Retinal pigment epithelial cell (primary cell): ENCODE results near the gene GAS6.
"Not testable (repeated sequence)": the region's sequence is repeated elsewhere in the genome, so short reads cannot be mapped to it uniquely, and the experiment has no call there.

Source experiments
- DNase-seq: peaks from one replicate; pipeline ENCODE4 v3.0.0-alpha.2; 2010; ENCODE audit warnings: low read depth
- H3K4me3 ChIP-seq: 2 replicates; pipeline ENCODE4 v1.5.1; 2011; ENCODE audit warnings: mild to moderate bottlenecking, low read length, control low read depth, moderate library complexity
- TF ChIP-seq, protein P1 (sequence below): conservative IDR thresholded peaks from 2 replicates; pipeline ENCODE4 v1.5.1; 2011; ENCODE audit warnings: low read depth, low read length, control low read depth, inconsistent platforms

Gene GAS6

DNA sequence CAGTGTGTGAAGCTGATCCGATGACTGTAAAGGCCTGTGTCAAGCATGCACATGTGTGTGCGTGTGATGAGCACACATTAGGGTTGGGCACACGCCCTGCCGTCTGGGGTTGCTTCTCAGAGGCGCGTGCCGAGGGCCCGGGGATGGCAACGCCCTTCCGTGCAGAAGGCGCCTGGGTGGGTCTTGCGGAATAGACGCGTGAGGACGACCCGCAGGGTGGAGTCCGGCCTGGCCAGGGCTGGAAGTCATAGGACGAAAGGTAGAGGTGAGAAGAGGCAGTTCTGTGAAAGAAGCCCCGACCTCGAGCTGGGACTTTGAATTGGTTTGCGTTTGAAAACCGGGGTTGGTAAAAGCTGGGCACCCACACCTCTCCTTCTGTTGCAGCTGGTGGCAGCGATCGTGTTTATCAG, 69.1 kb downstream of the GAS6 start:
- no peak for DNase-seq
- TF ChIP-seq, protein P1, sequence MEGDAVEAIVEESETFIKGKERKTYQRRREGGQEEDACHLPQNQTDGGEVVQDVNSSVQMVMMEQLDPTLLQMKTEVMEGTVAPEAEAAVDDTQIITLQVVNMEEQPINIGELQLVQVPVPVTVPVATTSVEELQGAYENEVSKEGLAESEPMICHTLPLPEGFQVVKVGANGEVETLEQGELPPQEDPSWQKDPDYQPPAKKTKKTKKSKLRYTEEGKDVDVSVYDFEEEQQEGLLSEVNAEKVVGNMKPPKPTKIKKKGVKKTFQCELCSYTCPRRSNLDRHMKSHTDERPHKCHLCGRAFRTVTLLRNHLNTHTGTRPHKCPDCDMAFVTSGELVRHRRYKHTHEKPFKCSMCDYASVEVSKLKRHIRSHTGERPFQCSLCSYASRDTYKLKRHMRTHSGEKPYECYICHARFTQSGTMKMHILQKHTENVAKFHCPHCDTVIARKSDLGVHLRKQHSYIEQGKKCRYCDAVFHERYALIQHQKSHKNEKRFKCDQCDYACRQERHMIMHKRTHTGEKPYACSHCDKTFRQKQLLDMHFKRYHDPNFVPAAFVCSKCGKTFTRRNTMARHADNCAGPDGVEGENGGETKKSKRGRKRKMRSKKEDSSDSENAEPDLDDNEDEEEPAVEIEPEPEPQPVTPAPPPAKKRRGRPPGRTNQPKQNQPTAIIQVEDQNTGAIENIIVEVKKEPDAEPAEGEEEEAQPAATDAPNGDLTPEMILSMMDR: no peak

DNA sequence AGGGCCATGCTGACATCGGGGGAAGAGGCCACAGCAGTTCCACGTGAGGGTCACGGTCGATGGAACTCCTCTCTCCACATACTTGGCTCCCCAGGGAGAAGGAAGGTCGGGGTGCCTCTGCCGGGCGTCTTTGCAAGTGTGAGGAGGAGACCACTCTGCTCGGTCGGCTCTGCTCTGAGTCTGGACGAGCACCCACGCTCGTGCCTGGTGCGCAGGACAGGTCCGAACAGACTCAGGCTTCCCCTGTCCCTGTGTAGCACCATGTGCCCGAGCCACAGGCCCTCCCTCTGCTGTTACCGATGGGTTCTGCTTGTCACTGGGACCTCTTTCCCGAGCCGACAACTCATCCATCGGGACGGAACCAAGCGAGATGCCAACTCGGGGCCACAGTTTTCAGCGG, 69.8 kb downstream of the GAS6 start:
- DNase-seq: no peak
- H3K4me3 ChIP-seq: no peak overlapping the region
- TF ChIP-seq, protein P1: no peak

More for the DNA sequence above, 69.1 kb downstream of the GAS6 start:
- no peak overlapping the region for H3K4me3 ChIP-seq

DNA sequence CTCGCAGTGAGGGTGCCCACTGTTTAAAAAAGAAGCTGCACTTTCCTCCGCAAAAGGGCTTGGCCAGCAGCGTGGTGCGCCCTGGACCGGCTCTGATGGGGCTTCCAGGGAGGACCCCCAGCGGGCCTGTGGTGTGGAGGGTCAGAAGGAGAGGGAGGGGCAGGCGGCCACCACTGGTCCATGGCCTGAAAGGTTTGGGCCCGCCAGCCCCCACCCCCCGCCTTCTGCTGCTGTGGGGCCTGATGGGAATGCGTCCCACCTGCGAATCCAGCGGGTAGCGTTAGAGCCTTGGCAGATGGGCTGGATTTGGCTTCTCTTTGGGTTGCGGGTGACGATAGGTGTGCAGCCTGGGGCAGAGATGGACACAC, 70.2 kb downstream of the GAS6 start:
- no peak for DNase-seq
- TF ChIP-seq, protein P1: no peak
- no peak overlapping the region for H3K4me3 ChIP-seq

DNA sequence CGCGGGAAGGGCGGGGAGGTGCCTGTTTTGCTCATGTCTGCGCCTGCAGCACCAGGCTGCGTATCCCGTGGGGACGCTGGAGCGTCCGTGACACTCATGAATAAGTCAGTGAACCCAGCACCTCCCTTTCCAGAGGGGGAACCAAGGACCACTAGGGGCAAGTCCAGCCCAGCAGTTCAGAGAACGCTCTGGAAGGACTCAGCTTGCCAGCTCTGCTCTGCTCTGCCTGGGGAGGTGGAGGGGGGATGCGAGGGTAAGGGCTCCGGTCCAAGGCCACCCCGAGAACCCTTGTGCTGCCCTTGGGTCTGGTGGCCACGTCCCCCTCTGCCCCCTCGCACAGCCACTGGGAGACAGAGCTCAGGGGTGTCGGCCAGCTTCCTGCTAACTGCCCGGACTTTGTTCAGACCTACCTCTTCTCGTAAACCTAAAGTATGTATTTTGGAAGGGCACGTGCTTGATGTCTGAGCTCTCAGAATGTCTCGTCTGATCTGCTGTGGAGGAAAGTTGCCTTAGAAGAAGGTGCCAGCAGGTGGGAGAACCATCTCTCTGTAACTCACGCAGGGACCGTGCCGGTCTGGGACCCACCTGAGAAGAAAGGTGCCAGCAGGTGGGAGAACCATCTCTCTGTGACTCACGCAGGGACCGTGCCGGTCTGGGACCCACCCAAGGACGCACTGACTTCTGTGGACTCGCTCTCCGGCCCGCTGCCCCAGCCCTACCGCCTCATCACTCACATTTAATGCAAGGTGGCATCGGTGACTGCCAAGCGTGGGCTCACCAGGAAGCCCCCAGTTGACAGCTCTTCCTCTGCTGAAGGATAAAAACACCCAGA, 70.8 kb downstream of the GAS6 start:
- H3K4me3 ChIP-seq: no peak overlapping the region
- TF ChIP-seq, protein P1: no peak
- no peak for DNase-seq

DNA sequence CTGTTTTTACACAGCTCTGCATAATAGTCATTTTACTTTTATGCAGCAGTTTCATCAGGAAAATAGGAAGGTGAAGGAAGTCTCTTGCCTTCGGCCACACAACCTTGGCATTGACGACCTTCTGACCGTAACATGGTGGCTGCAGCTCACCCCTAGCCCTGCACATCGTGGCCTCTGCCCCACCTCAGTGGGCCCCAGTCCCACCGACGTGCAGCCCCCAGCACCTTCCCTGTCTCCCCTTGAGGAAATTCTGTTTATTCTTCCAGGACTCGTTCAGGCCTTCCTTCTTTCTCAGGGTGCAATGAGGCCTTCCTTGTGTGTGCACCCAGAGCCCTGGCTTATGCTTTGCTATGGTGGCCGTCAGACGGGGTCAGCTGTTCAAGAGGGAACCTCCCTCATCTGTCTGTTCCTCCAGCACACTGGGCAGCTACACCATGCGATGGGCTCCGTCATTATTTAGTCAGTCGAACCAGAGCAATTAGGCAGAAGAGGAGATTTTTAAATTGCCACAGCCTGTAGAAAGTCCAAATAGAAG, 71.6 kb downstream of the GAS6 start:
- no peak overlapping the region for H3K4me3 ChIP-seq
- TF ChIP-seq, protein P1: no peak
- no peak for DNase-seq

DNA sequence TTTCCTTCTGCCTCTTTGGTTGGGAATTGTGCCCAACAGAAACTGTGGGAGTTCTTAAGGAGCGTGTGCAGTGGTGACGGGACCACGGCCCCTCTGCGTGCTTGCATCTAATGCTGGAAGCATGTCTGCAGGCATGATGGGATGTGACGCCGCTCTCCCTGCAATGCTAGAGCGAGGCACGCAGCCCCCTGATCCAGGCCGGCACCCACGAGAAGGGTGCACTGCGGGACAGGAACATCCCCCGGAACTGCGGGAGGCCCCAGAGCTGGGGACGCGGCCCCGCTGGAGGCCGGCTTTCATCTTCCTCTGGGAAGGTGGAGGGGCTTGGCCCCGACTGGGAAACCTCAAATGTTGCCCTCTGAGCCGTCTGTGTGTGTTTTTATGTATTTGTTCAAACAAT, 72.1 kb downstream of the GAS6 start:
- TF ChIP-seq, protein P1: no peak
- H3K4me3 ChIP-seq: no peak overlapping the region
- no peak for DNase-seq

DNA sequence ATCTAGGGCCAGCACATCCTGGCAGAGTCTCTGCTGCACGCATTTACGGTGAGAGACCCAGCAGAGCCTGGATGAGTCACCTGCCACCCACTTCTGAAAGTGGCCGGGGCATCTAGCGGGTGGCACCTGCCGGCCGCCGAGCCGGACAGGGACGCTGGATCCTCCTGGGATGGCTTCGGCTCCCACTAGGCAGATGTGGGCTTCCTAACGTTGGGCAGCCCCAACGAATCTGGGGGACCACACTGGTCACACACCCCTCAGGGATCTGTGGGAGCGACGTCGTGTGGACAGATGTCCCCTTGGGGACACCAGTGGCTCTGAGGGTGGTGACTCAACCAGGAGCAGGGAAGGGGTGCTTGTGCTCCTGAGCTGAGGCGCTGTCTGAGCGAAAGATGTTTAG, 72.7 kb downstream of the GAS6 start:
- H3K4me3 ChIP-seq: no peak overlapping the region
- TF ChIP-seq, protein P1: no peak
- DNase-seq: no peak

DNA sequence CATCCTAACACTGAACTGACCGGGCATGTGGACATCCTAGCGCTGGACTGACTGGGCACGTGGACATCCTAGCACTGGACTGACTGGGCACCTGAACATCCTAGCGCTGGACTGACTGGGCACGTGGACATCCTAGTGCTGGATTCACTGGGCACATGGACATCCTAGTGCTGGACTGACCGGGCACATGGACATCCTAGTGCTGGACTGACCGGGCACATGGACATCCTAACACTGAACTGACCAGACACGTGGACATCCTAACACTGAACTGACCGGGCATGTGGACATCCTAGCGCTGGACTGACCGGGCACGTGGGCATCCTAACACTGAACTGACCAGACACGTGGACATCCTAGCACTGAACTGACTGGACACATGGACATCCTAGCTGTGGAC, 73.9 kb downstream of the GAS6 start:
- not testable (repeated sequence) for DNase-seq

More for the DNA sequence above, 73.9 kb downstream of the GAS6 start:
- H3K4me3 ChIP-seq: not testable (repeated sequence)
